Measurements from ENCODE around the gene POLR3E.

DNA sequence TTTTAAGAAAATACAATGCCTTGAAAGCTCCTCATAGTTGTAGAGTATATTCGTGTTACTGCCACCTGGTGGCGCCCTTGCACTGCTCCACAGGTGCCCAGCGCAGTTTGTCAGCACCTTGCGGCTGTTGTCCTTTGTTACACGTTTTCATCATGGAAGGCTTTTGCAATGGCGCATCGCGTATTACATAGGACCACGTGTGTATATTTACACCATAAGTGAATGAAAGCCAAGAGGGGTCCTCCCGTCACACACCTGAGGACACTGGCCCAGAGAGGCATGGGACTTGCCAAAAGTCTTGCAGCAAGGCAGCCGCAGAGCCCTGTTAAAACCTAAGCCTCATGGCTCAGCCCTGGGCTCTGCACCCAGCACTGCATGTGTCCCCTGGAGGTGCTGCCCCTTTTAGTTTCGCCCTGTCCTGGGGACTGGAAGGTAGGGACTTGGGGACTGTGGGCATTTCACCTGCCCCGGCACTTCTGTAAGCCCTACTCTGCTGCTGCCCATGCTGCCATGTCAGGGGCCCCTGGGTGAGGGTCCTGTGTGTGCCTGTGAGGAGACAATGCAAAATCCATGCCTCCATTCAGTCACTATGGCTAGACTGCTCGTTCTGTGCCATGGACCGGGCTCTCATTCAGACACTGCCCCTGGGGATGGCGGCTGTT, 24.3 kb downstream of the POLR3E start:
- TF ChIP-seq, protein P1, sequence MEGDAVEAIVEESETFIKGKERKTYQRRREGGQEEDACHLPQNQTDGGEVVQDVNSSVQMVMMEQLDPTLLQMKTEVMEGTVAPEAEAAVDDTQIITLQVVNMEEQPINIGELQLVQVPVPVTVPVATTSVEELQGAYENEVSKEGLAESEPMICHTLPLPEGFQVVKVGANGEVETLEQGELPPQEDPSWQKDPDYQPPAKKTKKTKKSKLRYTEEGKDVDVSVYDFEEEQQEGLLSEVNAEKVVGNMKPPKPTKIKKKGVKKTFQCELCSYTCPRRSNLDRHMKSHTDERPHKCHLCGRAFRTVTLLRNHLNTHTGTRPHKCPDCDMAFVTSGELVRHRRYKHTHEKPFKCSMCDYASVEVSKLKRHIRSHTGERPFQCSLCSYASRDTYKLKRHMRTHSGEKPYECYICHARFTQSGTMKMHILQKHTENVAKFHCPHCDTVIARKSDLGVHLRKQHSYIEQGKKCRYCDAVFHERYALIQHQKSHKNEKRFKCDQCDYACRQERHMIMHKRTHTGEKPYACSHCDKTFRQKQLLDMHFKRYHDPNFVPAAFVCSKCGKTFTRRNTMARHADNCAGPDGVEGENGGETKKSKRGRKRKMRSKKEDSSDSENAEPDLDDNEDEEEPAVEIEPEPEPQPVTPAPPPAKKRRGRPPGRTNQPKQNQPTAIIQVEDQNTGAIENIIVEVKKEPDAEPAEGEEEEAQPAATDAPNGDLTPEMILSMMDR (IDR thresholded peaks at IDR 0.05): peak; percentile 90 to 95 (median 92)
- TF ChIP-seq POLR2AphosphoS5 (IDR thresholded peaks at IDR 0.05): no peak
- no peak for TF ChIP-seq POLR2A (IDR thresholded peaks at IDR 0.05)
- no peak for TF ChIP-seq EP300 (IDR thresholded peaks at IDR 0.05; ENCODE audit: low read depth)

Data from transverse colon (tissue), 4 donors.